Fibroblast of peridontal ligament (primary cell): ENCODE data around the gene TNF.
"Not testable (repeated sequence)": the region's sequence is repeated elsewhere in the genome, so short reads cannot be mapped to it uniquely, and the experiment has no call there.

Experiments used
- DNase-seq: peaks from one replicate; pipeline ENCODE4 v3.0.0-alpha.2; 2010; ENCODE audit errors: extremely low read depth

Gene TNF

GRCh38 chr6:31544676-31545075, 30.7 kb upstream of the TNF start:
- no peak for DNase-seq

DNA sequence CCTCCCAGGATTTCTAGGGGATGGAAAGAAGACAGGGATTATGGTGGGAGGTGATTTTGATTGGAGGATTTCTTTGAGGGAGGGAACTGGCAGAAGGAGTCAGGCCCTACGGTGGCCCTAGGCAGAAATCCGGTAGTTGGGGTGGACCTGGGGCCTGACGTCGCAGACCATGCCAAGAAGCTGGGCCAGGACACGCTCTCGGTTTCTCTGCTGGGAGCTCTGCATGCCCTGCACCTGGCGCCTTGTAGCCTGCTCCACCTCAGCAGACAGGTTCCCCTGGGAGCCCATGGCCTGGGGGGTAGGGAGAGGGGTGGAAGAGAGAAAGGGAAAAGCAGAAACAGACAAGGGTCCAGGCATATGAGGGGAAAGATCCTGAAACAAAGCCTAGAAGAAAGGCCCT, 30.1 kb upstream of the TNF start:
- DNase-seq, result no peak

GRCh38 chr6:31546339-31546957, 28.9 kb upstream of the TNF start, which contains the start of gene ATP6V1G2:
Gene ATP6V1G2, minus strand, starts transcription at chr6:31546608. Its CDS starts 49 bp downstream, at chr6:31546559.
- DNase-seq, result peak; percentile 93

- DNase-seq, result peak; percentile 99
Observed at GRCh38 chr6:31546958-31547726, 28.2 kb upstream of the TNF start, which contains the start of gene NFKBIL1. Gene NFKBIL1, plus strand, starts transcription at chr6:31547608. Its CDS starts 87 bp downstream, at chr6:31547695.

DNA sequence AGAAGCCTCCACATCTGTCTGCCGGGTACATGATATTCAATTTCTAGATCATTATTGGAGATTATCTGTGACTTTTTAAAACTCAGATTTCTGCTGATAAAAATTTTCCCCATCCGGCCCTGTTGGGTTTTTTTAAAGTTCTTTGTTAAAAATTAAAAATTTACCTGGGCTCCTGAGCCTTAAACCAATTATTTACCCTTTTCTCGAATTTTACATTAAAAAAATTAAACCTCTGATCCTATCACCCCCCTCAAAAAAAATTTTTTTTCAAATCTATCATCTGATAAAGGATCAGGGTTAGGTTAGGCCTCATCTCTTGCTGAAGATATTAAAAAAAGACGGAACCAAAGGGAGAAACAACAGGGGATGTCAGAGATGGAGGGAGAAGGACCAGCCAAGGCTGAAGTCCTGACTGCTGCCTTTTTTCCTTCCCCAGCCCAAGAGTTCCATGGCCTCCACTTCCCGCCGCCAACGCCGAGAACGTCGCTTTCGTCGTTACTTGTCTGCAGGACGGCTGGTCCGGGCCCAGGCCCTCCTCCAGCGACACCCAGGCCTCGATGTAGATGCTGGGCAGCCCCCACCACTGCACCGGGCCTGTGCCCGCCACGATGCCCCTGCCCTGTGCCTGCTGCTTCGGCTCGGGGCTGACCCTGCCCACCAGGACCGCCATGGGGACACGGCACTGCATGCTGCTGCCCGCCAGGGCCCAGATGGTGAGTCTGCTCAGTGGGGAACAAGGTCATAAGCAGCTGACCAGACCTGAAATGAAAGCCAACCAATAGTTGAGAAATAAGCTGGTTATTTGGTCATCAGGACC, 27.4 kb upstream of the TNF start:
- no peak for DNase-seq

- no peak for DNase-seq
Observed at GRCh38 chr6:31548544-31548873, 26.9 kb upstream of the TNF start.

- DNase-seq, result not testable (repeated sequence)
Observed at GRCh38 chr6:31551371-31551770, 24.0 kb upstream of the TNF start.

GRCh38 chr6:31556307-31556706, 19.1 kb upstream of the TNF start:
- DNase-seq, result no peak

- DNase-seq, result no peak
Observed at GRCh38 chr6:31557443-31558317, 17.7 kb upstream of the TNF start.

GRCh38 chr6:31558318-31558625, 17.1 kb upstream of the TNF start:
- no peak for DNase-seq

DNA sequence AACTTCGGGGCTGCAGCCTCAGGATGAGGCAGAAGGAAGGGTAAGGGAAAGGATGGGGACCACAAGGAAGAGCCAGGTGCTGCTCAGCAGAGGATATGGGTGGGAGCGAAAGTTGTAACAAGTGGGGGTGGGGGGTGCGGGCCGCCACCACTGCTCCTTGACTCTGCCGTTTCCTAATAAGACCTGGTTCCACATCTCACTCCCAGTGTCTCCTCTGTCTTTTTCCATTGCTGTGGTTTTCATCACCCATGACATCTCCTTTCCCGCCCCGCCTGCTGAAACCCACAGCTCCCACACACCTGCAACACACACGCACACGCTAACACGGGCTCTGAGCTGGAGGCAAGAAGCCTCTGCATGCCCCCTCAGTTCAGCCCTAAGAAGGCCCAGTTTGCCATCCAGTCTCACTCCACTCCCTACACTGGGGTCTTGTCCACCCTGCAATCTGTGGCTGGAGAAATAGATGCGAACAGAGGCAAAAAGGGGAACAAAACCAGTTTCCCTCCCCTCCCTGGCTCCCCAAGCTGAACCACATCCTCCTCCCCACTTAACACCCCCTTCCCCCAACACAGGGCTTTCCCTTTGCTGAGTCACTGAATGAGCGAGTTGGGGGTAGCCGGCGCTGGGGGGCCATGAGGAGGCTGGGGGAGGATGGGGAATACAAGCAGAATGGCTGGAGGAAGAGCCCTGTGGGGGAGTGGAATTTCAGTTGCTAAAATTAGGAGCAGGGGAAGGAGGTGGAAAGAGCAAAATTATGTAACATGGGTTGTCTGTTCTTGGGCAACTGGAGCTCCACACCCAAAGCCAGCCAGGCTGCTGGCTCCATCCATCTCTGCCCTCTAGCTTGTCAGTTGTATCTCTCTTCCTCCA, 16.5 kb upstream of the TNF start:
- peak; percentile 18 for DNase-seq

- no peak for DNase-seq
Observed at GRCh38 chr6:31559606-31559957, 15.8 kb upstream of the TNF start.

- peak; percentile 11 for DNase-seq
Observed at GRCh38 chr6:31559958-31560696, 15.2 kb upstream of the TNF start.

DNA sequence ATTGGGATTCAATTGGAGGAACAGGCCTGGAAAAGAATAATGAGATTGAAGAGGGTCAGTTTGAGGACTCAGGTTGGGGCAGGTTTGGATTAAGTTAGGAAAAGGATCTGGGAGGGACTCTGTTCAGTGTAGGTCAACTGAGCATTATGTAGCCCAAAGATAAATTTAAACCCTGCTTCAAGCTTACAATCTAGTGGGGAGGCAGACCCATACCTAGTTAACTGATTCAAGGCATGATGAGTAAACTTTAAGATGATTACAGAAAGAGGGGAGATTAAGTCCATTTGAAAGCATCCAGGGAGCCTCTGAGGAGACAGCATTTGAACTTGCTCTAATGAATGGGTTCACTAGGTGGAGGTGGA, 14.7 kb upstream of the TNF start:
- DNase-seq, result no peak

GRCh38 chr6:31567531-31568370, 7.6 kb upstream of the TNF start:
- DNase-seq, result no peak

DNA sequence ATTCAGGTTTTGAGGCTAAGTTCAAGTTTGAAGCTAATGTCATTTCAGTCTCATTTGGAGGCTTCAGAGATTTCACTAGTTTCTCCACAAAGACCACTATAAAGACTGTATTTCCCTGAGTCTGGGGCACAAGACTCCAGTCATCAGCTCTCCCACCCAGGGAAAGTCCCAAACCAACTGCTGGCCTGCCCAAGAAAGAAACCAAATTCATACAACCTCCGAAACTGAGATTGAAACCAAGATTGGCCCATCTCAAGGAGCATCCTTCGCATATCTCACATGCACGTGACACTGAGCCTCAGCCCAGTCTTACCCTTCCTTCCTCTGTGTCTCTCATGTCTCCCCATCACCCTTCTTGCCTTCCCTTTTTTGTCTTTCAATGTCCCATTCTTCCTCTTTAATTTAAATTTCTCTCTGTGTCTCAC, 6.8 kb upstream of the TNF start:
- DNase-seq, result no peak

- no peak for DNase-seq
Observed at GRCh38 chr6:31569861-31570536, 5.4 kb upstream of the TNF start.

DNA sequence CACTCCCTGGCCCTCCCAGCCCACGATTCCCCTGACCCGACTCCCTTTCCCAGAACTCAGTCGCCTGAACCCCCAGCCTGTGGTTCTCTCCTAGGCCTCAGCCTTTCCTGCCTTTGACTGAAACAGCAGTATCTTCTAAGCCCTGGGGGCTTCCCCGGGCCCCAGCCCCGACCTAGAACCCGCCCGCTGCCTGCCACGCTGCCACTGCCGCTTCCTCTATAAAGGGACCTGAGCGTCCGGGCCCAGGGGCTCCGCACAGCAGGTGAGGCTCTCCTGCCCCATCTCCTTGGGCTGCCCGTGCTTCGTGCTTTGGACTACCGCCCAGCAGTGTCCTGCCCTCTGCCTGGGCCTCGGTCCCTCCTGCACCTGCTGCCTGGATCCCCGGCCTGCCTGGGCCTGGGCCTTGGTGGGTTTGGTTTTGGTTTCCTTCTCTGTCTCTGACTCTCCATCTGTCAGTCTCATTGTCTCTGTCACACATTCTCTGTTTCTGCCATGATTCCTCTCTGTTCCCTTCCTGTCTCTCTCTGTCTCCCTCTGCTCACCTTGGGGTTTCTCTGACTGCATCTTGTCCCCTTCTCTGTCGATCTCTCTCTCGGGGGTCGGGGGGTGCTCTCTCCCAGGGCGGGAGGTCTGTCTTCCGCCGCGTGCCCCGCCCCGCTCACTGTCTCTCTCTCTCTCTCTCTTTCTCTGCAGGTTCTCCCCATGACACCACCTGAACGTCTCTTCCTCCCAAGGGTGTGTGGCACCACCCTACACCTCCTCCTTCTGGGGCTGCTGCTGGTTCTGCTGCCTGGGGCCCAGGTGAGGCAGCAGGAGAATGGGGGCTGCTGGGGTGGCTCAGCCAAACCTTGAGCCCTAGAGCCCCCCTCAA, 3.1 kb upstream of the TNF start, which contains the start of gene LTA:
LTA (plus strand) TSS at position 249 of the 871 bp plus-strand sequence; CDS start at position 703, 454 bp downstream.
- DNase-seq, result no peak
